HL-60 (cell line): ENCODE measurements around the gene ANKRD62.

Source experiments
- DNase-seq, 2 experiments: peaks; one replicate each; pipeline ENCODE4 v3.0.0-alpha.2; 2010 to 2020; ENCODE audit warnings: low read depth in 1 of 2, low spot score in 1 of 2
- H3K27ac ChIP-seq: fragments of 250-450 bp; sonication (Bioruptor Pico); replicated peaks from 2 replicates; pipeline ENCODE4 v1.5.1; 2020; ENCODE audit warnings: mild to moderate bottlenecking, moderate library complexity
- H3K27me3 ChIP-seq: fragments of 250-450 bp; sonication (Bioruptor Pico); 2 replicates; pipeline ENCODE4 v1.5.1; 2021; ENCODE audit warnings: mild to moderate bottlenecking, moderate library complexity; ENCODE audit not compliant: insufficient read depth, poor library complexity, severe bottlenecking
- H3K4me3 ChIP-seq: replicated peaks from 2 replicates; pipeline ENCODE4 v1.5.1; 2011; ENCODE audit warnings: mild to moderate bottlenecking, control low read depth, low read length; ENCODE audit not compliant: insufficient read depth
- CTCF ChIP-seq: IDR thresholded peaks from one replicate; pipeline ENCODE4 v1.5.1; 2011; ENCODE audit warnings: low read length, control low read depth, inconsistent platforms; ENCODE audit not compliant: insufficient read depth
- GABPA ChIP-seq: IDR thresholded peaks from 2 replicates; pipeline ENCODE4 v1.6.1; 2012; ENCODE audit warnings: low read depth
- POLR2AphosphoS5 ChIP-seq: IDR thresholded peaks from 2 replicates; pipeline ENCODE4 v1.6.1; 2012; ENCODE audit warnings: low read depth
- REST ChIP-seq: IDR thresholded peaks from 2 replicates; pipeline ENCODE4 v1.6.1; 2012; ENCODE audit warnings: low read depth; ENCODE audit not compliant: insufficient replicate concordance
- SPI1 ChIP-seq: IDR thresholded peaks from 2 replicates; pipeline ENCODE4 v1.6.1; 2012; ENCODE audit warnings: low read depth, mild to moderate bottlenecking, borderline replicate concordance

The ANKRD62 gene

GRCh38 chr18:12162786-12163185, 69.1 kb downstream of the ANKRD62 start:
- Histone ChIP-seq H3K27me3 (peaks cover 14% of the 10 kb centered on the region), H3K27ac (no peak overlapping the region)
- TF ChIP-seq SPI1, result no peak
- no peak for TF ChIP-seq GABPA
- TF ChIP-seq CTCF, result no peak
- TF ChIP-seq REST, result no peak
- TF ChIP-seq POLR2AphosphoS5, result no peak

GRCh38 chr18:12165038-12165768, 71.6 kb downstream of the ANKRD62 start:
- Histone ChIP-seq H3K27ac (no peak overlapping the region), H3K27me3 (peaks cover 11% of the 10 kb centered on the region), H3K4me3 (no peak overlapping the region)
- TF ChIP-seq SPI1 (no peak), REST (no peak)
- DNase-seq, result no peak

More at GRCh38 chr18:12162786-12163185, 69.1 kb downstream of the ANKRD62 start:
- H3K4me3 ChIP-seq, result no peak overlapping the region
- no peak for DNase-seq
